ENCODE results near the gene P2RY2. TPM values are rescaled to one million over a fixed set of nuclear protein-coding genes. Genes with fewer than 3 reads are reported as not detected.
A peak's percentile ranks its signal among the peaks of the same experiment; 100 is the strongest.

P2RY2 gene
- total RNA-seq, 1 donor from 2014 or later = 0.96 TPM

DNA sequence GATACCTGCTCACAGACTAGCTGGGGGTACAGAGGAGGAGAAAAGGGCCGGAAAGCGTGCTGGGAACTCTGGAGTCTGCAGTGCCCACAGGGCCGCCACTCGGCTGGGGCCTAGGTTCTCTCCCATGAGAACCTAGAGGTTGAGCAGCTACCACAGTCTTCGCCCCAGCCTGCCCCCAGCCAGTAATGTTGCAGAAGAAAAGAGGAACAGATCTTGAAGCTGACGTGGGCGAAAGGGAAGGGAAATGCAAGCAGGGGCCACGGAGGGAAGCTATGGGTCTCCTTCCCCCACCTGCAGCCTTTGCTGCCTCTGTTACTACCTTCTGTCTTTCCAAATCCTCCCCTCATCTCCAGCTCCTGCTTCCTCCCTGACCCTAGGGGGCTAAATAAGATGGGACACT lies 28.8 kb upstream of the P2RY2 start:
- Mint-ChIP-seq H3K9me3 (ENCODE audit: low read depth) (no peaks in the 10 kb centered on the region), H3K27ac (no peak overlapping the region)
- TF ChIP-seq, protein P1, sequence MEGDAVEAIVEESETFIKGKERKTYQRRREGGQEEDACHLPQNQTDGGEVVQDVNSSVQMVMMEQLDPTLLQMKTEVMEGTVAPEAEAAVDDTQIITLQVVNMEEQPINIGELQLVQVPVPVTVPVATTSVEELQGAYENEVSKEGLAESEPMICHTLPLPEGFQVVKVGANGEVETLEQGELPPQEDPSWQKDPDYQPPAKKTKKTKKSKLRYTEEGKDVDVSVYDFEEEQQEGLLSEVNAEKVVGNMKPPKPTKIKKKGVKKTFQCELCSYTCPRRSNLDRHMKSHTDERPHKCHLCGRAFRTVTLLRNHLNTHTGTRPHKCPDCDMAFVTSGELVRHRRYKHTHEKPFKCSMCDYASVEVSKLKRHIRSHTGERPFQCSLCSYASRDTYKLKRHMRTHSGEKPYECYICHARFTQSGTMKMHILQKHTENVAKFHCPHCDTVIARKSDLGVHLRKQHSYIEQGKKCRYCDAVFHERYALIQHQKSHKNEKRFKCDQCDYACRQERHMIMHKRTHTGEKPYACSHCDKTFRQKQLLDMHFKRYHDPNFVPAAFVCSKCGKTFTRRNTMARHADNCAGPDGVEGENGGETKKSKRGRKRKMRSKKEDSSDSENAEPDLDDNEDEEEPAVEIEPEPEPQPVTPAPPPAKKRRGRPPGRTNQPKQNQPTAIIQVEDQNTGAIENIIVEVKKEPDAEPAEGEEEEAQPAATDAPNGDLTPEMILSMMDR (IDR thresholded peaks at IDR 0.05; ENCODE audit: unreplicated experiment) = no peak

DNA sequence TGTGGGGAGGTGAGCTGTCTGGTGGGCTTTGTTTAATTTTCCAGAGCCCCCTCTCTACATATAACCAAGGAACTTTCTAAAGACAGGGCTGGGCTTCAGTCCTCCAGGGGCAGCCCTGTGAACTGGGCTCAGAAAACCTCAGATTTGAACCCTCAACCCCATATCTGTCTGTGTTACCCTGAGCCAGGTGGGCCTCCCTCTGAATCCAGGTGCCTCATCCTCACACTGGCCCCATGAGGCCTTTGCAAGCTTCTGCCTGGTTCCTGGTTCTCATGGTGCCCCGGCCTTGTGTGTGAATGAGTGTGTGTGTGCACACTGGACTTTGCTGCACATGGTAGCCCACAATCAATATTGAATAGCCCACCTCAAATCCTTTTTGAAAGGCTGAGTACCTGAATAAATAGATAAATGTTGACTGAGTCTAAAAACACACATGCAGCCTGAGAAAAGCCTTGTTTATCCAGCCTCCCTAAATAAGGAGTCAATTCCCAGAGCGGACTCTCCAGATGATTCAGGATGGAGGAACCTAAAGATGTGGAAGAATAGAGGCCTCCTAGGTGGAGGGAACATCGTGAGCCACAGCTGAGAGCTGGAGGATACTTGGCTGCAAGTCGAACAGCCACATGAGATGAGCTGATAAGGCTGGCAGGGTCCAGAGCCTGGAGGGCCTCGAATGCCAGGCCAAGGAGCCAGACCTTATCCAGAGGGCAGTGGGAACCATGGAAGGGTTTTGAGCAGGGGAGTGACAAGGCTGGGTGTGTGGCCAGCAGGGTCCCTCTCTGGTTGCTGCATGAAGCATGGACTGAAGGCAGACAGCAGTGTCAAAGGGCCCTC lies 28.1 kb upstream of the P2RY2 start:
- Mint-ChIP-seq H3K4me3 (ENCODE audit: low read depth) (no peak overlapping the region), H3K27ac (peak overlapping the region; percentile 65), H3K4me1 (ENCODE audit: low read depth) (peaks cover 5% of the 10 kb centered on the region), H3K27me3 (peaks cover 38% of the 10 kb centered on the region), H3K9me3 (ENCODE audit: low read depth) (no peaks in the 10 kb centered on the region), H3K36me3 (ENCODE audit: insufficient read depth) (no peaks in the 10 kb centered on the region)
- DNase-seq (ENCODE audit: low spot score, unreplicated experiment) = no peak
- TF ChIP-seq, protein P1 (IDR thresholded peaks at IDR 0.05; ENCODE audit: unreplicated experiment) = no peak

More for the DNA sequence above, 28.8 kb upstream of the P2RY2 start:
- H3K4me1 Mint-ChIP-seq (ENCODE audit: low read depth) = peaks cover 5% of the 10 kb centered on the region
- H3K36me3 Mint-ChIP-seq (ENCODE audit: insufficient read depth) = no peaks in the 10 kb centered on the region
- H3K4me3 Mint-ChIP-seq (ENCODE audit: low read depth) = no peak overlapping the region
- no peak for DNase-seq (ENCODE audit: low spot score, unreplicated experiment)
- H3K27me3 Mint-ChIP-seq = peaks cover 38% of the 10 kb centered on the region

DNA sequence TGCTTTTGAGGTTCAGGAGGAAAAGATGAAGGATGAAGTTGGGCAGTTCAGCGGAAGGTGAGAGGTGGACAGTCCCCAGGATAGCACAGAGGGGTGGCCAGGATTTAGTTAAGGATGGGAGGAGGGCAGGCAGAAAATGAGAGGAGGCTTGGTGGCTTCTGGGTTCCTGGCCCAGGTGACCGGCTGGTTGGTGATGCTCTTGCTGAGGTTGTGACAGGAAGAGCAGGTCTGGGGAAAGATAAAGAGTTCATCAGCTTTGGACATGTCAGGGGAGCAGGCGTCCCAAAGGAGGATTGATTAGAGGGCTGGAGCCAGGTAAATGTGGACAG lies 27.6 kb upstream of the P2RY2 start:
- Mint-ChIP-seq H3K27me3 (peaks cover 33% of the 10 kb centered on the region), H3K36me3 (ENCODE audit: insufficient read depth) (no peaks in the 10 kb centered on the region), H3K9me3 (ENCODE audit: low read depth) (no peaks in the 10 kb centered on the region), H3K4me3 (ENCODE audit: low read depth) (no peak overlapping the region), H3K27ac (peak overlapping the region; percentile 65), H3K4me1 (ENCODE audit: low read depth) (peaks cover 5% of the 10 kb centered on the region)
- no peak for DNase-seq (ENCODE audit: low spot score, unreplicated experiment)
- TF ChIP-seq, protein P1 (IDR thresholded peaks at IDR 0.05; ENCODE audit: unreplicated experiment) = no peak

DNA sequence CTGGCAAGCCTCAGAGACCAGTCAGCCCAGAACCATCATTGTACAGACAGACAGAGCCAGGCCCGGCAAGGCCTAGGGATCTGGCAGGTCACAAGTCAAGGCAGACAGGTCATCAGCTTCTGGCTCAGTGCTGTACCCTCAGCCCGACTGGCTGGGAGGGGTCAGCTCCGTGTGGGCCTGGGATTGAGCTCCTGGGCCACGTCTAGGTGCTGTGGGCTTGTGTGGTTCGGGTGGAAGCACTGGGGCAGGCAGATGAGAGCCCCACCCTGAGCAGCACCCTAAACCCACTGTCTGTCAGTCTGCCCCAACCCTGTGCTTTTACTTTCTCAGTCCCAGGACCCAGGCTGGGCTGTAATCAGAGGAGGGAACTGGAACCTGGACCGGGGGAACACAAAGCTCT lies 26.9 kb upstream of the P2RY2 start:
- DNase-seq (ENCODE audit: low spot score, unreplicated experiment) = no peak
- Mint-ChIP-seq H3K9me3 (ENCODE audit: low read depth) (no peaks in the 10 kb centered on the region), H3K27me3 (peaks cover 36% of the 10 kb centered on the region), H3K36me3 (ENCODE audit: insufficient read depth) (no peaks in the 10 kb centered on the region), H3K27ac (no peak overlapping the region), H3K4me1 (ENCODE audit: low read depth) (peaks cover 5% of the 10 kb centered on the region), H3K4me3 (ENCODE audit: low read depth) (no peak overlapping the region)
- TF ChIP-seq, protein P1 (IDR thresholded peaks at IDR 0.05; ENCODE audit: unreplicated experiment) = no peak

DNA sequence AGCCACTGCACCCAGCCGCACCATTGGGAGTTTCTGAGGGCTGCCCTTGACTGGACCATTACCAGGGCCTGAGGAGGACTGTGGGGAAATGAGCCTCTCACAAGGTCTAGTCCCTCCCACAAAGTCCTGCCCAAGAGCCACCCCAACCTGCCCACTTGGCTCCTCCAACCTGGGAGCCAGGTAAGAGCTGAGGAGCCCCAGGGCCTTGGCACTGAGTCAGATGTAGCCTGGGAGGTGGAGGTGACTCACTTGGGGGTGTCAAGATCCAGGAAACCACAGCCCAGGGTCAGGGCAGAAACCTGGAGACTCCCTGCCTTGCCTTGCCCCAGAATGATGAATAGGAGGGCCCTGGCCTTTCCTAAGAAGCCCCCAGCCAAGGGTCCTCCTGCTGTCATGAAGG lies 25.8 kb upstream of the P2RY2 start:
- Mint-ChIP-seq H3K27me3 (peaks cover 39% of the 10 kb centered on the region), H3K9me3 (ENCODE audit: low read depth) (no peaks in the 10 kb centered on the region), H3K36me3 (ENCODE audit: insufficient read depth) (no peaks in the 10 kb centered on the region), H3K4me1 (ENCODE audit: low read depth) (peaks cover 5% of the 10 kb centered on the region), H3K4me3 (ENCODE audit: low read depth) (no peak overlapping the region), H3K27ac (no peak overlapping the region)
- no peak for DNase-seq (ENCODE audit: low spot score, unreplicated experiment)
- TF ChIP-seq, protein P1 (IDR thresholded peaks at IDR 0.05; ENCODE audit: unreplicated experiment) = no peak

All from progenitor cell of endocrine pancreas (in vitro differentiated cells).